ENCODE results near the gene PDE4D.
A peak's percentile ranks its signal among the peaks of the same experiment; 100 is the strongest.

Gene PDE4D

GRCh38 chr5:59731809-59732208 is 161.7 kb downstream of the PDE4D start:
- no peak for DNase-seq

GRCh38 chr5:59729820-59730219 is 163.7 kb downstream of the PDE4D start:
- no peak for DNase-seq

GRCh38 chr5:59729357-59729756 is 164.2 kb downstream of the PDE4D start:
- DNase-seq = no peak

GRCh38 chr5:59728356-59728755 is 165.2 kb downstream of the PDE4D start:
- no peak for DNase-seq

- no peak for DNase-seq
Measured at GRCh38 chr5:59727186-59727585, 166.3 kb downstream of the PDE4D start.

- DNase-seq = no peak
Measured at GRCh38 chr5:59725392-59725767, 168.1 kb downstream of the PDE4D start.

GRCh38 chr5:59724482-59725391 is 168.8 kb downstream of the PDE4D start:
- peak; percentile 39 to 57 for DNase-seq

- no peak for DNase-seq
Measured at GRCh38 chr5:59722874-59723273, 170.7 kb downstream of the PDE4D start.

- no peak for DNase-seq
Measured at GRCh38 chr5:59721741-59722140, 171.8 kb downstream of the PDE4D start.

- DNase-seq = no peak
Measured at GRCh38 chr5:59720063-59720462, 173.5 kb downstream of the PDE4D start.

GRCh38 chr5:59716966-59717500 is 176.5 kb downstream of the PDE4D start:
- no peak for DNase-seq

- DNase-seq = no peak
Measured at GRCh38 chr5:59716029-59716428, 177.5 kb downstream of the PDE4D start.

GRCh38 chr5:59715228-59715627 is 178.3 kb downstream of the PDE4D start:
- DNase-seq = no peak

- DNase-seq = no peak
Measured at GRCh38 chr5:59713498-59713844, 180.1 kb downstream of the PDE4D start.

- DNase-seq = no peak
Measured at GRCh38 chr5:59712836-59713497, 180.6 kb downstream of the PDE4D start.

GRCh38 chr5:59711310-59711709 is 182.2 kb downstream of the PDE4D start:
- no peak for DNase-seq

- DNase-seq = no peak
Measured at GRCh38 chr5:59709846-59710245, 183.7 kb downstream of the PDE4D start.

GRCh38 chr5:59709346-59709821 is 184.1 kb downstream of the PDE4D start:
- no peak for DNase-seq

GRCh38 chr5:59704936-59705335 is 188.6 kb downstream of the PDE4D start:
- DNase-seq = no peak

GRCh38 chr5:59703789-59704188 is 189.7 kb downstream of the PDE4D start:
- DNase-seq = no peak

GRCh38 chr5:59698207-59699178 is 195.0 kb downstream of the PDE4D start:
- DNase-seq = no peak

GRCh38 chr5:59694411-59694810 is 199.1 kb downstream of the PDE4D start:
- no peak for DNase-seq

All from SHP77 (cell line).